ENCODE results near the gene DEFB131B.

Gene DEFB131B

GRCh38 chr11:71930556-71931244, 52.4 kb downstream of the DEFB131B start:
- Histone ChIP-seq H3K4me1 (ENCODE audit: insufficient read depth, low read length, poor library complexity, severe bottlenecking) (peaks cover 50% of the 10 kb centered on the region), H3K4me2 (ENCODE audit: low read depth, low read length, poor library complexity, severe bottlenecking) (peak overlapping the region; percentile 80), H3K36me3 (ENCODE audit: insufficient read depth, low read length) (no peaks in the 10 kb centered on the region), H3K9me3 (ENCODE audit: insufficient read depth, low read depth, low read length) (no peaks in the 10 kb centered on the region), H3K27me3 (ENCODE audit: insufficient read depth, low read length, poor library complexity, severe bottlenecking) (no peaks in the 10 kb centered on the region), H3F3A (ENCODE audit: low read depth) (no peaks in the 10 kb centered on the region), H2AFZ (ENCODE audit: low read length) (no peak overlapping the region), H4K20me1 (ENCODE audit: insufficient read depth, low read length, poor library complexity, severe bottlenecking) (peaks cover 28% of the 10 kb centered on the region), H3K9ac (ENCODE audit: low read depth, low read length, poor library complexity, severe bottlenecking) (peak overlapping the region; percentile 84), H3K9me2 (replicated peaks; ENCODE audit: low read depth, low read length) (no peaks in the 10 kb centered on the region), H3K4me3 (ENCODE audit: low read length, poor library complexity, severe bottlenecking) (peak overlapping the region; percentile 75), H3K79me2 (ENCODE audit: insufficient read depth, low read length) (peaks cover 78% of the 10 kb centered on the region)
- TF ChIP-seq EZH2phosphoT487 (IDR thresholded peaks at IDR 0.05; ENCODE audit: borderline replicate concordance) (no peak), CTCF (conservative IDR thresholded peaks at IDR 0.05; ENCODE audit: low read length) (no peak)

- no peaks in the 10 kb centered on the region for H3K27me3 ChIP-seq (ENCODE audit: insufficient read depth, low read length, poor library complexity, severe bottlenecking)
- no peak overlapping the region for H2AFZ ChIP-seq (ENCODE audit: low read length)
- no peaks in the 10 kb centered on the region for H3K36me3 ChIP-seq (ENCODE audit: insufficient read depth, low read length)
- H4K20me1 ChIP-seq (ENCODE audit: insufficient read depth, low read length, poor library complexity, severe bottlenecking) = peaks cover 28% of the 10 kb centered on the region
- H3K9ac ChIP-seq (ENCODE audit: low read depth, low read length, poor library complexity, severe bottlenecking) = peak overlapping the region; percentile 12
- H3K79me2 ChIP-seq (ENCODE audit: insufficient read depth, low read length) = peaks cover 83% of the 10 kb centered on the region
- H3F3A ChIP-seq (ENCODE audit: low read depth) = no peaks in the 10 kb centered on the region
- H3K4me3 ChIP-seq (ENCODE audit: low read length, poor library complexity, severe bottlenecking) = peak overlapping the region; percentile 75
- peaks cover 50% of the 10 kb centered on the region for H3K4me1 ChIP-seq (ENCODE audit: insufficient read depth, low read length, poor library complexity, severe bottlenecking)
- no peak for TF ChIP-seq CTCF (conservative IDR thresholded peaks at IDR 0.05; ENCODE audit: low read length)
- TF ChIP-seq EZH2phosphoT487 (IDR thresholded peaks at IDR 0.05; ENCODE audit: borderline replicate concordance) = no peak
- H3K9me3 ChIP-seq (ENCODE audit: insufficient read depth, low read depth, low read length) = no peaks in the 10 kb centered on the region
- H3K9me2 ChIP-seq (replicated peaks; ENCODE audit: low read depth, low read length) = no peaks in the 10 kb centered on the region
- peak overlapping the region; percentile 80 for H3K4me2 ChIP-seq (ENCODE audit: low read depth, low read length, poor library complexity, severe bottlenecking)
Measured at GRCh38 chr11:71931245-71931602, 53.0 kb downstream of the DEFB131B start.

GRCh38 chr11:71933141-71933933, 55.1 kb downstream of the DEFB131B start:
- no peaks in the 10 kb centered on the region for H3F3A ChIP-seq (ENCODE audit: low read depth)
- H3K9ac ChIP-seq (ENCODE audit: low read depth, low read length, poor library complexity, severe bottlenecking) = peak overlapping the region; percentile 10
- H3K36me3 ChIP-seq (ENCODE audit: insufficient read depth, low read length) = peaks cover 3% of the 10 kb centered on the region; the same call in 1 of the 2 replicates
- H3K9me2 ChIP-seq (replicated peaks; ENCODE audit: low read depth, low read length) = no peaks in the 10 kb centered on the region
- H3K4me2 ChIP-seq (ENCODE audit: low read depth, low read length, poor library complexity, severe bottlenecking) = peak overlapping the region; percentile 80
- H3K27me3 ChIP-seq (ENCODE audit: insufficient read depth, low read length, poor library complexity, severe bottlenecking) = no peaks in the 10 kb centered on the region
- peaks cover 32% of the 10 kb centered on the region for H4K20me1 ChIP-seq (ENCODE audit: insufficient read depth, low read length, poor library complexity, severe bottlenecking)
- H3K4me3 ChIP-seq (ENCODE audit: low read length, poor library complexity, severe bottlenecking) = peak overlapping the region; percentile 75
- peaks cover 40% of the 10 kb centered on the region for H3K4me1 ChIP-seq (ENCODE audit: insufficient read depth, low read length, poor library complexity, severe bottlenecking)
- TF ChIP-seq EZH2phosphoT487 (IDR thresholded peaks at IDR 0.05; ENCODE audit: borderline replicate concordance) = no peak
- peaks cover 87% of the 10 kb centered on the region for H3K79me2 ChIP-seq (ENCODE audit: insufficient read depth, low read length)
- H2AFZ ChIP-seq (ENCODE audit: low read length) = no peak overlapping the region
- H3K9me3 ChIP-seq (ENCODE audit: insufficient read depth, low read depth, low read length) = no peaks in the 10 kb centered on the region

All from Loucy (cell line).